K562 (cell line): Measurements from ENCODE around the gene NFATC2. TPM values are rescaled to one million over a fixed set of nuclear protein-coding genes. Genes with fewer than 3 reads are reported as not detected.
A peak's percentile ranks its signal among the peaks of the same experiment; 100 is the strongest.

Experiments used
- ATAC-seq: fragments of 200-7000 bp; cut with Tn5 transposase; 3 replicates; pipeline ENCODE4 v1.9.1; 2020; ENCODE audit warnings: moderate library complexity
- BruUV-seq: library from RNA; stranded (reverse); fragments of 400-500 nt; replicated peaks from 2 replicates; lab custom pipeline; 2021; lab: Mats Ljungman, UMichigan
- CTCF ChIA-PET: fragments of 300-600 bp; formaldehyde crosslinking; extraction: SDS; loops from one replicate; lab custom pipeline; 2021; ENCODE audit warnings: low intra/inter-chr PET ratio; lab: Yijun Ruan, JAX
- POLR2A ChIA-PET: fragments of 300-600, 350-650 bp; sonication (Branson Sonifier 250); formaldehyde crosslinking; extraction: SDS; loops from one replicate; lab custom pipeline; 2021; ENCODE audit warnings: antibody characterized with exemption, inconsistent platforms; lab: Yijun Ruan, JAX
- DNase-seq, 4 experiments: peaks; one replicate each; pipeline versions ENCODE4 v3.0.0 to v3.0.0-alpha.2; 2011 to 2018; ENCODE audit warnings: low spot score in 3 of 4, mixed read lengths in 3 of 4; ENCODE audit errors: extremely low read depth in 1 of 4
- FAIRE-seq: peaks from 2 replicates; lab custom pipeline; 2011; peaks lifted over from hg19 to GRCh38; lab: Jason Lieb, UNC
- H2AFZ ChIP-seq: 2 replicates; pipeline ENCODE4 v1.6.0; 2011; ENCODE audit warnings: low read depth, low read length, control low read depth, inconsistent platforms
- H3K27ac ChIP-seq: fragments of 200-600 bp; 3 replicates; pipeline ENCODE4 v1.8.0; 2011; ENCODE audit warnings: low read depth, mild to moderate bottlenecking, control low read depth, inconsistent platforms, low read length, moderate library complexity, mixed read lengths; ENCODE audit errors: extremely low read depth
- H3K27me3 ChIP-seq, 2 experiments: fragments of 300-600 bp in 1 of 2; 2 replicates in 1 of 2; 3 replicates in 1 of 2; pipeline versions ENCODE4 v1.6.0 to v1.8.0; 2011; ENCODE audit warnings: inconsistent platforms in 2 of 2, low read length in 2 of 2, mild to moderate bottlenecking in 1 of 2, mixed read lengths in 1 of 2, moderate library complexity in 1 of 2; ENCODE audit not compliant: control insufficient read depth in 2 of 2, insufficient read depth in 2 of 2
- H3K36me3 ChIP-seq: fragments of 300-600 bp; 3 replicates; pipeline ENCODE4 v1.8.0; 2011; ENCODE audit warnings: mild to moderate bottlenecking, low read length, inconsistent platforms; ENCODE audit not compliant: control insufficient read depth, insufficient read depth
- H3K4me1 ChIP-seq, 2 experiments: fragments of 200-600 bp in 1 of 2; replicated peaks in 1 of 2; 2 replicates in 1 of 2; 3 replicates in 1 of 2; pipeline versions ENCODE4 v1.5.1 to v1.8.0; 2011; ENCODE audit warnings: inconsistent platforms in 2 of 2, low read length in 2 of 2, mild to moderate bottlenecking in 1 of 2, mixed read lengths in 1 of 2, moderate library complexity in 1 of 2; ENCODE audit not compliant: control insufficient read depth in 2 of 2, insufficient read depth in 2 of 2
- H3K4me2 ChIP-seq: 2 replicates; pipeline ENCODE4 v1.6.1; 2011; ENCODE audit warnings: low read length, control low read depth, inconsistent platforms, mixed read lengths; ENCODE audit not compliant: insufficient read depth
- H3K4me3 ChIP-seq: fragments of 200-600 bp; sonication (generic), shearing (Covaris generic); 2 replicates; pipeline ENCODE4 v1.5.1; 2016; ENCODE audit warnings: control low read depth, inconsistent platforms
- H3K79me2 ChIP-seq: fragments of 200-600 bp; 3 replicates; pipeline ENCODE4 v1.8.0; 2011; ENCODE audit warnings: low read length, inconsistent platforms; ENCODE audit not compliant: control insufficient read depth, insufficient read depth
- H3K9ac ChIP-seq, 2 experiments: 2 replicates each; pipeline versions ENCODE4 v1.6.0 to v1.6.1; 2011; ENCODE audit warnings: low read depth in 2 of 2, low read length in 2 of 2, control low read depth in 1 of 2, inconsistent platforms in 1 of 2, mild to moderate bottlenecking in 1 of 2, mixed read lengths in 1 of 2; ENCODE audit not compliant: insufficient read depth in 1 of 2
- H3K9me1 ChIP-seq: one replicate; pipeline ENCODE4 v1.6.0; 2011; ENCODE audit warnings: inconsistent platforms, mild to moderate bottlenecking, low read length, moderate library complexity; ENCODE audit not compliant: control insufficient read depth, insufficient read depth
- H3K9me3 ChIP-seq: replicated peaks from 2 replicates; pipeline ENCODE4 v1.5.1; 2011; ENCODE audit warnings: low read depth, low read length, inconsistent platforms; ENCODE audit not compliant: control insufficient read depth, insufficient read depth
- H4K20me1 ChIP-seq: replicated peaks from 2 replicates; pipeline ENCODE4 v1.6.1; 2011; ENCODE audit warnings: low read length, inconsistent platforms, mixed read lengths; ENCODE audit not compliant: control insufficient read depth, insufficient read depth
- ATF6 ChIP-seq: sonication (generic); formaldehyde crosslinking; IDR thresholded peaks from 2 replicates; pipeline ENCODE4 v1.4.0; 2020; ENCODE audit warnings: mild to moderate bottlenecking, missing genetic modification reagents
- DLX4 ChIP-seq: fragments of 250-450 bp; sonication (Bioruptor Pico); IDR thresholded peaks from 2 replicates; pipeline ENCODE4 v1.6.1; 2021; ENCODE audit warnings: mild to moderate bottlenecking
- ELK3 ChIP-seq: fragments of 450-650 bp; formaldehyde crosslinking; IDR thresholded peaks from 2 replicates; pipeline ENCODE4 v1.4.0; 2020; ENCODE audit warnings: mild to moderate bottlenecking
- HDAC1 ChIP-seq, 2 experiments: fragments of 450-650 bp; IDR thresholded peaks; 2 replicates each; pipeline ENCODE4 v1.6.1; 2016 to 2017; ENCODE audit warnings: inconsistent platforms in 1 of 2, mild to moderate bottlenecking in 1 of 2, moderate library complexity in 1 of 2
- HMG20B ChIP-seq: fragments of 250-450 bp; sonication (Bioruptor Pico); IDR thresholded peaks from 2 replicates; pipeline ENCODE4 v1.5.0; 2021; ENCODE audit warnings: mild to moderate bottlenecking
- KDM1A ChIP-seq, 2 experiments: fragments of 450-650 bp; IDR thresholded peaks; 2 replicates each; pipeline ENCODE4 v1.6.1; 2016; ENCODE audit warnings: mild to moderate bottlenecking in 2 of 2
- MAFG ChIP-seq: fragments of 450-650 bp; conservative IDR thresholded peaks from 2 replicates; pipeline ENCODE4 v1.6.1; 2016; ENCODE audit warnings: missing genetic modification characterization, missing compliant biosample characterization
- MCM5 ChIP-seq: fragments of 450-650 bp; IDR thresholded peaks from 2 replicates; pipeline ENCODE4 v1.6.1; 2016; ENCODE audit warnings: low read depth
- PHB2 ChIP-seq: fragments of 450-650 bp; IDR thresholded peaks from 2 replicates; pipeline ENCODE4 v1.6.1; 2017; ENCODE audit warnings: low read depth
- RBM39 ChIP-seq: fragments of 200-400 bp; formaldehyde crosslinking; optimal IDR thresholded peaks from 2 replicates; pipeline ENCODE3; 2018; ENCODE audit warnings: low read depth, low read length
- SREBF2 ChIP-seq: sonication (generic); formaldehyde crosslinking; IDR thresholded peaks from 2 replicates; pipeline ENCODE4 v1.4.0; 2020; ENCODE audit warnings: mild to moderate bottlenecking, missing genetic modification reagents
- SRSF7 ChIP-seq: fragments of 200-400 bp; formaldehyde crosslinking; optimal IDR thresholded peaks from 2 replicates; pipeline ENCODE3; 2017; ENCODE audit warnings: mild to moderate bottlenecking, low read depth, low read length
- XRCC3 ChIP-seq: fragments of 450-650 bp; IDR thresholded peaks from 2 replicates; pipeline ENCODE4 v1.6.1; 2017; ENCODE audit warnings: mild to moderate bottlenecking, moderate library complexity
- ZNF146 ChIP-seq: IDR thresholded peaks from one replicate; pipeline ENCODE4 v1.6.1; 2018; ENCODE audit warnings: missing compliant biosample characterization; ENCODE audit not compliant: unreplicated experiment
- ZNF347 ChIP-seq: fragments of 450-650 bp; formaldehyde crosslinking; IDR thresholded peaks from 2 replicates; pipeline ENCODE4 v1.4.0; 2020; ENCODE audit warnings: low read depth, mild to moderate bottlenecking, moderate library complexity
- ZNF592 ChIP-seq: fragments of 450-650 bp; IDR thresholded peaks from 2 replicates; pipeline ENCODE4 v1.6.1; 2017; ENCODE audit warnings: antibody characterized with exemption, mild to moderate bottlenecking
- WGBS: fragments of 100-300 bp; shearing (Covaris generic); methylation state at CpG from one replicate; pipeline ENCODE4 v1.1.6; 2016; ENCODE audit warnings: low coverage, mixed read lengths; ENCODE audit not compliant: insufficient coverage; ENCODE audit errors: missing lambda C conversion rate; 5-methylcytosine and 5-hydroxymethylcytosine counted together
- in situ Hi-C: fragments of 300-500 bp; cut with MboI; formaldehyde crosslinking; loops from 4 replicates; pipeline ENCODE4 v1.15.0; 2018; ENCODE audit warnings: inconsistent platforms, mixed read lengths
- intact Hi-C: fragments of 100-400 bp; cut with micrococcal nuclease; formaldehyde crosslinking; loops from 2 replicates; pipeline ENCODE4 v1.14.2; 2022
- polyA plus RNA-seq, 8 experiments: library from polyadenylated mRNA; depleted of rRNA in 4 of 8; stranded (reverse) in 5 of 8; unstranded in 3 of 8; fragments of >200 nt; fragmentation: Nextera tagmentation in 2 of 8; fragmentation: Illumina TruSeq in 1 of 8; extraction: Ambion mirVana in 2 of 8; extraction: Trizol in 1 of 8; gene quantifications; 2 replicates each; pipeline versions ENCODE4 v1.2.1 to v1.2.3, GENCODE V29; 2011 to 2014; ENCODE audit warnings: inconsistent platforms in 1 of 8, missing spikeins in 1 of 8
- total RNA-seq, 7 experiments: library from RNA; depleted of rRNA in 6 of 7; stranded (reverse); fragments of >200 nt in 6 of 7; fragmentation: Illumina TruSeq in 2 of 7; extraction: Trizol in 2 of 7; gene quantifications; 2 replicates each; pipeline versions ENCODE4 v1.2.1 to v1.2.3, GENCODE V29; 2011 to 2021; ENCODE audit warnings: low replicate concordance in 1 of 7

Gene NFATC2
- total and polyA plus RNA-seq, 9 of the 15 experiments (the other 6 are each of a cell fraction or from before 2014, with no cell fraction given), result 1.9 to 11.2 (median 3.0) TPM

GRCh38 chr20:51368461-51369211, 173.9 kb downstream of the NFATC2 start:
- H3K79me2 ChIP-seq, result no peaks in the 10 kb centered on the region
- H3K9me3 ChIP-seq, result no peaks in the 10 kb centered on the region
- H3K36me3 ChIP-seq, result no peaks in the 10 kb centered on the region
- no peak overlapping the region for H2AFZ ChIP-seq
- intact Hi-C loops, result no loop called here
- WGBS, result 24% methylated on average over 13 of the region's 13 CpGs
- no peak for ATAC-seq
- no peak for DNase-seq
- ChIA-PET POLR2A (no interaction called here), CTCF (no interaction called here)
- no peaks in the 10 kb centered on the region for H3K9me1 ChIP-seq
- peak overlapping the region in 1 of 2 experiments; percentile 8; a peak in 1 of 4 replicates for H3K9ac ChIP-seq
- in situ Hi-C loops, result no loop called here
- peaks cover 10 to 39% of the 10 kb centered on the region in 2 experiments; a peak in 4 of 5 replicates for H3K27me3 ChIP-seq
- no peak for FAIRE-seq
- no TSS peak for BruUV-seq
- no peak for TF ChIP-seq PHB2
- no peak for TF ChIP-seq XRCC3
- TF ChIP-seq ZNF592, result no peak
- TF ChIP-seq ZNF347 (CRISPR knock-in tag), result no peak
- no peak for TF ChIP-seq ATF6 (CRISPR knock-in tag)
- no peak for TF ChIP-seq SRSF7
- no peak for TF ChIP-seq SREBF2 (CRISPR knock-in tag)
- TF ChIP-seq DLX4 (CRISPR knock-in tag), result no peak
- no peak for TF ChIP-seq MCM5
- no peak for TF ChIP-seq MAFG (tag)
- TF ChIP-seq ELK3 (CRISPR knock-in tag), result no peak
- no peak for TF ChIP-seq HMG20B (CRISPR knock-in tag)
- TF ChIP-seq ZNF146 (CRISPR knock-in tag), result no peak
- TF ChIP-seq RBM39, result no peak
- no peak for TF ChIP-seq HDAC1 (IDR thresholded peaks at IDR 0.05)
- TF ChIP-seq KDM1A (IDR thresholded peaks at IDR 0.05), result no peak
- H3K4me3 ChIP-seq, result no peak overlapping the region
- H3K27ac ChIP-seq, result no peak overlapping the region
- H3K4me1 ChIP-seq, result peaks cover 7 to 17% of the 10 kb centered on the region in 2 experiments
- 0 out of 2 replicates have a peak, but pooled peaks cover 6% of the 10 kb centered on the region for H4K20me1 ChIP-seq
- no peak overlapping the region for H3K4me2 ChIP-seq
